HS-27A (cell line): ENCODE results near the gene MPPED1.

Experiments
- DNase-seq: peaks from one replicate; pipeline ENCODE4 v3.0.0-alpha.2; 2012; ENCODE audit warnings: low read depth, missing footprints

The MPPED1 gene

GRCh38 chr22:43431808-43432554, 20.2 kb downstream of the MPPED1 start:
- no peak for DNase-seq

GRCh38 chr22:43432883-43433415, 21.1 kb downstream of the MPPED1 start:
- no peak for DNase-seq

- no peak for DNase-seq
Observed at GRCh38 chr22:43433451-43434274, 21.8 kb downstream of the MPPED1 start.

GRCh38 chr22:43434275-43434927, 22.6 kb downstream of the MPPED1 start:
- DNase-seq, result no peak

- DNase-seq, result no peak
Observed at GRCh38 chr22:43434928-43435311, 23.1 kb downstream of the MPPED1 start.

GRCh38 chr22:43435851-43436811, 24.3 kb downstream of the MPPED1 start:
- DNase-seq, result no peak

GRCh38 chr22:43436868-43437267, 25.1 kb downstream of the MPPED1 start:
- DNase-seq, result no peak

- no peak for DNase-seq
Observed at GRCh38 chr22:43437871-43438475, 26.2 kb downstream of the MPPED1 start.

- DNase-seq, result no peak
Observed at GRCh38 chr22:43438666-43439347, 27.0 kb downstream of the MPPED1 start.

- no peak for DNase-seq
Observed at GRCh38 chr22:43439368-43440103, 27.7 kb downstream of the MPPED1 start.

- DNase-seq, result no peak
Observed at GRCh38 chr22:43440104-43440387, 28.2 kb downstream of the MPPED1 start.

GRCh38 chr22:43440556-43440955, 28.7 kb downstream of the MPPED1 start:
- DNase-seq, result no peak

GRCh38 chr22:43441216-43441615, 29.4 kb downstream of the MPPED1 start:
- DNase-seq, result no peak

GRCh38 chr22:43441751-43442150, 29.9 kb downstream of the MPPED1 start:
- no peak for DNase-seq

GRCh38 chr22:43442386-43443151, 30.8 kb downstream of the MPPED1 start:
- DNase-seq, result no peak

- DNase-seq, result no peak
Observed at GRCh38 chr22:43443152-43443471, 31.3 kb downstream of the MPPED1 start.

- DNase-seq, result no peak
Observed at GRCh38 chr22:43446037-43446803, 34.4 kb downstream of the MPPED1 start.

- no peak for DNase-seq
Observed at GRCh38 chr22:43446916-43447315, 35.1 kb downstream of the MPPED1 start.

GRCh38 chr22:43447380-43447779, 35.6 kb downstream of the MPPED1 start:
- no peak for DNase-seq
